ENCODE data around the gene TLL1. TPM values are rescaled to one million over a fixed set of nuclear protein-coding genes. Genes with fewer than 3 reads are reported as not detected.

Gene TLL1
- polyA plus RNA-seq, 1 experiment = not detected

- ChIA-PET CTCF (no interaction called here), POLR2A (no interaction called here)
- no peak for DNase-seq (ENCODE audit: low read depth, low spot score)
- TF ChIP-seq, protein P1, sequence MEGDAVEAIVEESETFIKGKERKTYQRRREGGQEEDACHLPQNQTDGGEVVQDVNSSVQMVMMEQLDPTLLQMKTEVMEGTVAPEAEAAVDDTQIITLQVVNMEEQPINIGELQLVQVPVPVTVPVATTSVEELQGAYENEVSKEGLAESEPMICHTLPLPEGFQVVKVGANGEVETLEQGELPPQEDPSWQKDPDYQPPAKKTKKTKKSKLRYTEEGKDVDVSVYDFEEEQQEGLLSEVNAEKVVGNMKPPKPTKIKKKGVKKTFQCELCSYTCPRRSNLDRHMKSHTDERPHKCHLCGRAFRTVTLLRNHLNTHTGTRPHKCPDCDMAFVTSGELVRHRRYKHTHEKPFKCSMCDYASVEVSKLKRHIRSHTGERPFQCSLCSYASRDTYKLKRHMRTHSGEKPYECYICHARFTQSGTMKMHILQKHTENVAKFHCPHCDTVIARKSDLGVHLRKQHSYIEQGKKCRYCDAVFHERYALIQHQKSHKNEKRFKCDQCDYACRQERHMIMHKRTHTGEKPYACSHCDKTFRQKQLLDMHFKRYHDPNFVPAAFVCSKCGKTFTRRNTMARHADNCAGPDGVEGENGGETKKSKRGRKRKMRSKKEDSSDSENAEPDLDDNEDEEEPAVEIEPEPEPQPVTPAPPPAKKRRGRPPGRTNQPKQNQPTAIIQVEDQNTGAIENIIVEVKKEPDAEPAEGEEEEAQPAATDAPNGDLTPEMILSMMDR (IDR thresholded peaks at IDR 0.05; ENCODE audit: low read depth, low read length) = no peak
- Histone ChIP-seq H3K9me3 (ENCODE audit: control insufficient read depth, insufficient read depth, low read length) (0 out of 2 replicates have a peak, but pooled peaks cover 3% of the 10 kb centered on the region), H3K4me3 (ENCODE audit: low read depth, low read length) (no peak overlapping the region), H3K27ac (ENCODE audit: low read depth, low read length) (no peak overlapping the region), H3K27me3 (ENCODE audit: control insufficient read depth, insufficient read depth, low read length) (no peaks in the 10 kb centered on the region)
Observed at GRCh38 chr4:165838575-165838974, 34.5 kb upstream of the TLL1 start.

DNA sequence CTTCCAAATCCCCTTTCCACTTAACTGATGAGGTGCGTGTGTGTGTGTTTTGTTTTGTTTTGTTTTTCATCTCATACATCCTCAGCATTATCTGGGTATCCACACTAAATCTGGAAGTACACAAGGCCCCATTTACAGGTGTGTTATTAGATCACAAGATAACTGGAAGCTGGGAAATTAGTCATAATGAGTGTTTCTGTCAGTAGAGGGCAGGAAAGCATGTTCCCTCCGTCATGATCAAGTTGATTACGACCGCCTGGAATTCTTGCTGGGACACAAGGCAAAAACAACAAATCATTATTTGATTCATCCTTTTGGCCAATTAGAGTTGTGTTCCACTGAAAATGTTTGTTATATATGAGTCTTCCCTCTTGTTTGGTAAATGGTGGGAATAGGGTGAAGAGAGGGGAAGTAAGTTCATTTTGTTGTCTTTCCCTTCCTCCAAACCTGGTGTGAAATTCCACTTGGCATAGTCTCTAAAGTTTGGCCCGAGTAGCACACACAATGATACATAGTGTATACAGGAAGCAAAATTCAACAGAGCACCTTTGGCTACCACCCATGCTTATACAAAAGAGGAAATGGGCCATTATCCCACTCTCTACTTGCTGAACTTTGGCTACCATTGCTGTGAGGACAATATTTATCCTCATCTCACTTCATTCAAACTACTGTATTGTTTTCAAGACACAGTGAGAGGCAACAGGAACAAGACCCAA is 33.3 kb upstream of the TLL1 start:
- ChIA-PET POLR2A (no interaction called here), CTCF (no interaction called here)
- no peak overlapping the region for H3K4me3 ChIP-seq (ENCODE audit: low read depth, low read length)
- H3K9me3 ChIP-seq (ENCODE audit: control insufficient read depth, insufficient read depth, low read length) = 0 out of 2 replicates have a peak, but pooled peaks cover 3% of the 10 kb centered on the region
- H3K27me3 ChIP-seq (ENCODE audit: control insufficient read depth, insufficient read depth, low read length) = no peaks in the 10 kb centered on the region
- TF ChIP-seq, protein P1 (IDR thresholded peaks at IDR 0.05; ENCODE audit: low read depth, low read length) = no peak
- no peak for DNase-seq (ENCODE audit: low read depth, low spot score)
- no peak overlapping the region for H3K27ac ChIP-seq (ENCODE audit: low read depth, low read length)

GRCh38 chr4:165842684-165843083 is 30.4 kb upstream of the TLL1 start:
- ChIA-PET POLR2A (no interaction called here), CTCF (interaction anchor here (0.8 kb wide), 1 partner anchor 349 kb away, joined by 3 read pairs; no protein-coding TSS in a partner anchor)
- H3K9me3 ChIP-seq (ENCODE audit: control insufficient read depth, insufficient read depth, low read length) = peaks cover 3% of the 10 kb centered on the region; the same call in 1 of the 2 replicates
- no peaks in the 10 kb centered on the region for H3K27me3 ChIP-seq (ENCODE audit: control insufficient read depth, insufficient read depth, low read length)
- DNase-seq (ENCODE audit: low read depth, low spot score) = no peak
- TF ChIP-seq, protein P1 (IDR thresholded peaks at IDR 0.05; ENCODE audit: low read depth, low read length) = no peak
- H3K4me3 ChIP-seq (ENCODE audit: low read depth, low read length) = no peak overlapping the region
- H3K27ac ChIP-seq (ENCODE audit: low read depth, low read length) = no peak overlapping the region

- TF ChIP-seq, protein P1 (IDR thresholded peaks at IDR 0.05; ENCODE audit: low read depth, low read length) = no peak
- CTCF ChIA-PET = no interaction called here
- Histone ChIP-seq H3K27me3 (ENCODE audit: control insufficient read depth, insufficient read depth, low read length) (no peaks in the 10 kb centered on the region), H3K4me3 (ENCODE audit: low read depth, low read length) (no peak overlapping the region), H3K9me3 (ENCODE audit: control insufficient read depth, insufficient read depth, low read length) (no peaks in the 10 kb centered on the region; the same call in 1 of the 2 replicates), H3K27ac (ENCODE audit: low read depth, low read length) (no peak overlapping the region)
- POLR2A ChIA-PET = no interaction called here
- no peak for DNase-seq (ENCODE audit: low read depth, low spot score)
Observed at GRCh38 chr4:165844161-165844560, 28.9 kb upstream of the TLL1 start.

GRCh38 chr4:165851256-165851655 is 21.8 kb upstream of the TLL1 start:
- H3K4me3 ChIP-seq (ENCODE audit: low read depth, low read length) = no peak overlapping the region
- TF ChIP-seq, protein P1 (IDR thresholded peaks at IDR 0.05; ENCODE audit: low read depth, low read length) = no peak
- DNase-seq (ENCODE audit: low read depth, low spot score) = no peak
- POLR2A ChIA-PET = no interaction called here
- H3K27ac ChIP-seq (ENCODE audit: low read depth, low read length) = no peak overlapping the region
- H3K27me3 ChIP-seq (ENCODE audit: control insufficient read depth, insufficient read depth, low read length) = no peaks in the 10 kb centered on the region
- CTCF ChIA-PET = no interaction called here
- no peaks in the 10 kb centered on the region for H3K9me3 ChIP-seq (ENCODE audit: control insufficient read depth, insufficient read depth, low read length)

Data from AG04450 (cell line).